Midbrain (tissue), 1 donor: Measurements from ENCODE around the gene FRMD8.
"Not testable (repeated sequence)": the region's sequence is repeated elsewhere in the genome, so short reads cannot be mapped to it uniquely, and the experiment has no call there.

Experiments used
- DNase-seq: peaks from one replicate; lab custom pipeline; 2025; lab: John Stamatoyannopoulos, UW

Gene FRMD8

GRCh38 chr11:65393513-65394079 is 7.2 kb downstream of the FRMD8 start:
- no peak for DNase-seq

GRCh38 chr11:65394125-65394536 is 7.7 kb downstream of the FRMD8 start:
- DNase-seq: no peak

- no peak for DNase-seq
Observed at GRCh38 chr11:65395961-65396530, 9.6 kb downstream of the FRMD8 start.

GRCh38 chr11:65396769-65397745 is 10.6 kb downstream of the FRMD8 start:
- no peak for DNase-seq

- no peak for DNase-seq
Observed at GRCh38 chr11:65398362-65398910, 12.0 kb downstream of the FRMD8 start.

GRCh38 chr11:65399249-65399648 is 12.8 kb downstream of the FRMD8 start:
- no peak for DNase-seq

- no peak for DNase-seq
Observed at GRCh38 chr11:65399845-65400244, 13.4 kb downstream of the FRMD8 start.

GRCh38 chr11:65400307-65401072 is 14.1 kb downstream of the FRMD8 start:
- no peak for DNase-seq

- no peak for DNase-seq
Observed at GRCh38 chr11:65401073-65401802, 14.8 kb downstream of the FRMD8 start.

- no peak for DNase-seq
Observed at GRCh38 chr11:65401803-65402248, 15.4 kb downstream of the FRMD8 start.

- DNase-seq: no peak
Observed at GRCh38 chr11:65402790-65403189, 16.4 kb downstream of the FRMD8 start.

GRCh38 chr11:65403607-65404121 is 17.2 kb downstream of the FRMD8 start:
- DNase-seq: no peak

- DNase-seq: no peak
Observed at GRCh38 chr11:65404210-65404609, 17.8 kb downstream of the FRMD8 start.

- DNase-seq: no peak
Observed at GRCh38 chr11:65404638-65405339, 18.4 kb downstream of the FRMD8 start.

- DNase-seq: no peak
Observed at GRCh38 chr11:65410936-65411680, 24.7 kb downstream of the FRMD8 start.

GRCh38 chr11:65411681-65412070 is 25.2 kb downstream of the FRMD8 start:
- no peak for DNase-seq

GRCh38 chr11:65412271-65413076 is 26.0 kb downstream of the FRMD8 start:
- no peak for DNase-seq

- DNase-seq: not testable (repeated sequence)
Observed at GRCh38 chr11:65413077-65413664, 26.7 kb downstream of the FRMD8 start.
